ENCODE data around the gene PRDM7.
A peak's percentile ranks its signal among the peaks of the same experiment; 100 is the strongest.
"Not testable (repeated sequence)": the region's sequence is repeated elsewhere in the genome, so short reads cannot be mapped to it uniquely, and the experiment has no call there.

Gene PRDM7

GRCh38 chr16:90012991-90013745, 64.0 kb downstream of the PRDM7 start:
- no peak for DNase-seq (ENCODE audit: low read depth)

DNA sequence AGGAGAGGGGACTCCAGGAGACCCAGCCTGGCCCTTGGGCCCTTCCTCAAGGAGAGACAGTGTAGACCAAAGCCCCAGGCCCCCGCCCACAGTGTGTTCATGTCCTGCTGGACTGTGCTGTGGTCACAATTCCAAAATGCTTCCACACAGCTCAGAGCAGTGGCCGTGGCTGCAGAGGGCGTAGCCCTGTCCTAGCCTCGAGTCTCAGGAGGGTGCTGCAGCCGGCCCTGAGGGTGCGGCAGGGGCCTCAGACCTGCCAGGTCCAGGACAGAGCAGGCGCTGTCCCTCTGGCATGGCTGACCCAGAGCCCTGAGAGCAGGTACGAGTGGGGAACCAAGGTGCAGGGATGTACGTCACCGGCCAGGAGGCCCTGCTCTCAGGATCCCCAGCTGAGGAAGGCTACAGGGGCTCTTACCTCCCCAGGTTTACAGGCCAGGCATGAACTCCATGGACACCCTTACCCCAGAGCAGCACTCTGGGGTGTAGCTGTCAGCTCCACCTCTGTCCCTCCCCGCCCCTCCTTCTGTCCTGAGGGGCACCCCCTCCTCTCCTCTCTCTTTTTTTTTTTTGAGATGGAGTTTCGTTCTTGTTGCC, 65.1 kb downstream of the PRDM7 start:
- no peak for DNase-seq (ENCODE audit: low read depth)

GRCh38 chr16:90011508-90011819, 65.7 kb downstream of the PRDM7 start:
- DNase-seq (ENCODE audit: low read depth) = no peak

DNA sequence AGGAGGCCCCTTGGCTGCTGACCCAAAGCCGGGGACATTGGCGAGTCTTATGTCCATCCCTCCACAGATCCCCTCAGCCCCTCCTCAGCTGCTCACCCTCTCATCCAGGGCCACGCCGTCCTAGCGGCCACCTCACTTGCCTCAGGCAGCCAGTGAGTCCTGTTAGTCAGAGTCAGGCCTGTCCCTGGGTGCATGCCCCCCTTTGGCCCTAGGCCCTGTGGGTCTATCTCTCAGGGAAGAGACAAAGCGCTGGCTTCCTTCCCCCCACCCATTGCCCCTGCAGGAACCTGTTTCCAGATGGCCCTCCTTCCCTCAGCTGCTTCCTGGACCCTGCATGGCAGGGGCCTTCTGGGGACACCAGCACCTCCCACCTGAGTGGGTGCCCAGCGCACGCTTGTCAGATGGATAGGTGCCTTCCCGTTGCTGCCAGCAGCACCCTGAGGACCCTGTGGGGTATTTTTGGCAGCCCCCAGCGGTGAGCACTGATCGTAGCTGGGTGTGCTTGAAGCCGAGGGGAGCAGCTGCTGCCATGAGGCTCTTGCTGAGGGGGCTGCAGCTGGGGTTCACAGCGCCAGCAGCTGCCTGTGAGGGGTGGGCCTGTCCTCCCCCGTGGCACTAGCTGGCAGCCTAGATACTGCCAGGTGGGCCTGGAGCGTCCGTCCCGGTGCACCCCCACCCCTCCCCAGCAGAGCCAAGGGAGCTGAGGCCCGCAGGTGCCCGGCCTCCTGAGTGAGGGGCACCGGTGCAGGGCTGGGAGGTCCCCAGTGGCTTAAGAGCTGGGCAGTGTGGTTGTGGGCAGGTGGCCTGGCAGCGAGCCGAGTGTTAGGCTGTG, 66.2 kb downstream of the PRDM7 start:
- no peak for DNase-seq (ENCODE audit: low read depth)

GRCh38 chr16:90009172-90009899, 67.8 kb downstream of the PRDM7 start:
- DNase-seq (ENCODE audit: low read depth) = no peak

GRCh38 chr16:90008708-90009145, 68.4 kb downstream of the PRDM7 start:
- peak; percentile 36 for DNase-seq (ENCODE audit: low read depth)

- not testable (repeated sequence) for DNase-seq (ENCODE audit: low read depth)
These were observed 69.4 kb downstream of the PRDM7 start for GRCh38 chr16:90007635-90008234.

GRCh38 chr16:90007015-90007414, 70.1 kb downstream of the PRDM7 start:
- no peak for DNase-seq (ENCODE audit: low read depth)

All from T follicular helper cell (primary cell).